Hepatocyte (in vitro differentiated cells): ENCODE data around the gene ZNF385D.

Experiments
- CTCF ChIP-seq: fragments of 200-600 bp; sonication (generic); IDR thresholded peaks from 2 replicates; pipeline ENCODE4 v1.5.1; 2016; ENCODE audit warnings: antibody characterized with exemption, mild to moderate bottlenecking; ENCODE audit not compliant: poor library complexity
- EZH2 ChIP-seq: fragments of 200-600 bp; sonication (generic); IDR thresholded peaks from 2 replicates; pipeline ENCODE4 v1.6.1; 2016; ENCODE audit warnings: antibody characterized with exemption, mild to moderate bottlenecking, borderline replicate concordance

GRCh38 chr3:21599890-21600289, 151.1 kb downstream of the ZNF385D start:
- TF ChIP-seq CTCF (no peak), EZH2 (no peak)
